NAMALWA (cell line): ENCODE data around the gene ZRANB1.

ENCODE experiments used
- DNase-seq: peaks from one replicate; pipeline ENCODE4 v3.0.0-alpha.2; 2015; ENCODE audit warnings: low spot score

ZRANB1 gene

GRCh38 chr10:125005312-125006187 lies 63.6 kb downstream of the ZRANB1 start:
- no peak for DNase-seq

- no peak for DNase-seq
Measured at GRCh38 chr10:125006188-125006680, 64.3 kb downstream of the ZRANB1 start.

GRCh38 chr10:125006921-125007426 lies 65.1 kb downstream of the ZRANB1 start:
- no peak for DNase-seq

- DNase-seq, result no peak
Measured at GRCh38 chr10:125007436-125007835, 65.5 kb downstream of the ZRANB1 start.

- DNase-seq, result no peak
Measured at GRCh38 chr10:125008689-125009638, 67.0 kb downstream of the ZRANB1 start.

GRCh38 chr10:125009661-125010161 lies 67.8 kb downstream of the ZRANB1 start:
- DNase-seq, result no peak

- no peak for DNase-seq
Measured at GRCh38 chr10:125010362-125010761, 68.4 kb downstream of the ZRANB1 start.

- DNase-seq, result no peak
Measured at GRCh38 chr10:125011171-125011925, 69.4 kb downstream of the ZRANB1 start.

- DNase-seq, result no peak
Measured at GRCh38 chr10:125011926-125012705, 70.2 kb downstream of the ZRANB1 start.

GRCh38 chr10:125012851-125013528 lies 71.1 kb downstream of the ZRANB1 start:
- DNase-seq, result no peak

- DNase-seq, result no peak
Measured at GRCh38 chr10:125013529-125013872, 71.6 kb downstream of the ZRANB1 start.

GRCh38 chr10:125014086-125014830 lies 72.3 kb downstream of the ZRANB1 start:
- DNase-seq, result no peak

- no peak for DNase-seq
Measured at GRCh38 chr10:125014836-125015355, 73.0 kb downstream of the ZRANB1 start.

GRCh38 chr10:125015356-125015944 lies 73.5 kb downstream of the ZRANB1 start:
- no peak for DNase-seq

- no peak for DNase-seq
Measured at GRCh38 chr10:125016123-125016522, 74.2 kb downstream of the ZRANB1 start.

GRCh38 chr10:125016611-125017202 lies 74.8 kb downstream of the ZRANB1 start:
- DNase-seq, result no peak

- no peak for DNase-seq
Measured at GRCh38 chr10:125017547-125018298, 75.8 kb downstream of the ZRANB1 start.
